Smooth muscle cell of the brain vasculature (primary cell): ENCODE measurements around the gene DOC2B.
"Not testable (repeated sequence)": the region's sequence is repeated elsewhere in the genome, so short reads cannot be mapped to it uniquely, and the experiment has no call there.

Source experiments
- DNase-seq: peaks from one replicate; pipeline ENCODE4 v3.0.0-alpha.2; 2012; ENCODE audit warnings: low read depth, low spot score

DOC2B gene

GRCh38 chr17:146983-147761 lies 34.3 kb downstream of the DOC2B start:
- no peak for DNase-seq

- no peak for DNase-seq
These were observed 34.9 kb downstream of the DOC2B start for GRCh38 chr17:146546-146945.

- no peak for DNase-seq
These were observed 35.5 kb downstream of the DOC2B start for GRCh38 chr17:145671-146541.

- DNase-seq = no peak
These were observed 36.3 kb downstream of the DOC2B start for GRCh38 chr17:144936-145670.

GRCh38 chr17:143785-144281 lies 37.6 kb downstream of the DOC2B start:
- DNase-seq = peak; percentile 17

GRCh38 chr17:142876-143784 lies 38.3 kb downstream of the DOC2B start:
- DNase-seq = no peak

- no peak for DNase-seq
These were observed 39.3 kb downstream of the DOC2B start for GRCh38 chr17:142102-142661.

- not testable (repeated sequence) for DNase-seq
These were observed 41.8 kb downstream of the DOC2B start for GRCh38 chr17:139401-140205.

GRCh38 chr17:137166-137807 lies 44.2 kb downstream of the DOC2B start, which contains the start of gene SCGB1C2:
Gene SCGB1C2, plus strand, starts transcription at chr17:137569. Its CDS starts 22 bp downstream, at chr17:137591.
- not testable (repeated sequence) for DNase-seq

- DNase-seq = not testable (repeated sequence)
These were observed 44.9 kb downstream of the DOC2B start for GRCh38 chr17:136531-136930.

GRCh38 chr17:135895-136294 lies 45.6 kb downstream of the DOC2B start:
- not testable (repeated sequence) for DNase-seq

- not testable (repeated sequence) for DNase-seq
These were observed 46.4 kb downstream of the DOC2B start for GRCh38 chr17:135022-135421.

- DNase-seq = not testable (repeated sequence)
These were observed 47.1 kb downstream of the DOC2B start for GRCh38 chr17:134332-134785.

GRCh38 chr17:133932-134331 lies 47.5 kb downstream of the DOC2B start:
- not testable (repeated sequence) for DNase-seq

- not testable (repeated sequence) for DNase-seq
These were observed 63.0 kb downstream of the DOC2B start for GRCh38 chr17:118339-118917.

- DNase-seq = not testable (repeated sequence)
These were observed 68.3 kb downstream of the DOC2B start for GRCh38 chr17:113111-113510.
